OCI-LY1 (cell line): ENCODE measurements around the gene SLC44A3.

Experiments used
- EZH2 ChIP-seq: fragments of 200-600 bp; sonication (generic), shearing (Covaris generic); IDR thresholded peaks from 2 replicates; pipeline ENCODE4 v1.8.0; 2017; ENCODE audit warnings: borderline replicate concordance, mixed run types, mild to moderate bottlenecking, antibody characterized with exemption, low read length, moderate library complexity, mixed read lengths
- TF ChIP-seq, protein P1 (sequence below): fragments of 200-600 bp; sonication (generic), shearing (Covaris generic); IDR thresholded peaks from 2 replicates; pipeline ENCODE4 v1.5.1; 2017; ENCODE audit warnings: mild to moderate bottlenecking, antibody characterized with exemption, low read length, moderate library complexity, mixed read lengths

GRCh38 chr1:94925004-94925403, 104.8 kb downstream of the SLC44A3 start:
- TF ChIP-seq, protein P1, sequence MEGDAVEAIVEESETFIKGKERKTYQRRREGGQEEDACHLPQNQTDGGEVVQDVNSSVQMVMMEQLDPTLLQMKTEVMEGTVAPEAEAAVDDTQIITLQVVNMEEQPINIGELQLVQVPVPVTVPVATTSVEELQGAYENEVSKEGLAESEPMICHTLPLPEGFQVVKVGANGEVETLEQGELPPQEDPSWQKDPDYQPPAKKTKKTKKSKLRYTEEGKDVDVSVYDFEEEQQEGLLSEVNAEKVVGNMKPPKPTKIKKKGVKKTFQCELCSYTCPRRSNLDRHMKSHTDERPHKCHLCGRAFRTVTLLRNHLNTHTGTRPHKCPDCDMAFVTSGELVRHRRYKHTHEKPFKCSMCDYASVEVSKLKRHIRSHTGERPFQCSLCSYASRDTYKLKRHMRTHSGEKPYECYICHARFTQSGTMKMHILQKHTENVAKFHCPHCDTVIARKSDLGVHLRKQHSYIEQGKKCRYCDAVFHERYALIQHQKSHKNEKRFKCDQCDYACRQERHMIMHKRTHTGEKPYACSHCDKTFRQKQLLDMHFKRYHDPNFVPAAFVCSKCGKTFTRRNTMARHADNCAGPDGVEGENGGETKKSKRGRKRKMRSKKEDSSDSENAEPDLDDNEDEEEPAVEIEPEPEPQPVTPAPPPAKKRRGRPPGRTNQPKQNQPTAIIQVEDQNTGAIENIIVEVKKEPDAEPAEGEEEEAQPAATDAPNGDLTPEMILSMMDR, result no peak
- TF ChIP-seq EZH2, result no peak
